GM19324 (cell line): ENCODE results near the gene TRIM6.
"Not testable (repeated sequence)": the region's sequence is repeated elsewhere in the genome, so short reads cannot be mapped to it uniquely, and the experiment has no call there.

ENCODE experiments used
- ATAC-seq: cut with Tn5 transposase; IDR thresholded peaks from one replicate; pipeline ENCODE4 v1.9.1; 2021; ENCODE audit warnings: mild to moderate bottlenecking, moderate library complexity; ENCODE audit not compliant: unreplicated experiment, low FRiP score

The TRIM6 gene

DNA sequence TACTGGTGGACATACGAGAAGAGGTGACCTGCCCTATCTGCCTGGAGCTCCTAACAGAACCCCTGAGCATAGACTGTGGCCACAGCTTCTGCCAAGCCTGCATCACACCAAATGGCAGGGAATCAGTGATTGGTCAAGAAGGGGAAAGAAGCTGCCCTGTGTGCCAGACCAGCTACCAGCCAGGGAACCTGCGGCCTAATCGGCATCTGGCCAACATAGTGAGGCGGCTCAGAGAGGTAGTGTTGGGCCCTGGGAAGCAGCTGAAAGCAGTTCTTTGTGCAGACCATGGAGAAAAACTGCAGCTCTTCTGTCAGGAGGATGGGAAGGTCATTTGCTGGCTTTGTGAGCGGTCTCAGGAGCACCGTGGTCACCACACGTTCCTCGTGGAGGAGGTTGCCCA lies 6.9 kb downstream of the TRIM6 start:
- no peak for ATAC-seq

DNA sequence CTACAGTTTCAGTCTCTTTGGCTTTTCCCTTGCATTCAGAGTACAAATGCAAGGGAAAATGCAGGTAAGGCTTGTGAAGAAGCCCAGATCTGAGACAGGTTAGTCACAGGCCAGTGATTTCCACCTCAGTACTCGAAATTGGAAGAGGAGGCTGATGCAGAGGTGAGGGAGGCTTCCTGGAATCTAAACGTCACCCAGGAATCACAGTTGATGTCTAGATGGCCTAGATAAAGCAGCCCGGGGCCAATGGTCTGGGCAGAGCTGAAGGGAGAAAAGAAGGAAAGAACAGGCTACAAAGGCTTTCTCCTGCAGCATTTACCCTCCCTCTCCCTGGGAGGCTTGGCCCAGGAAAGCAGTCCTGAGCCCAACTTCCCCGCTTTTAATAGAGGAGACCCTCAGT lies 8.5 kb downstream of the TRIM6 start:
- ATAC-seq: no peak

DNA sequence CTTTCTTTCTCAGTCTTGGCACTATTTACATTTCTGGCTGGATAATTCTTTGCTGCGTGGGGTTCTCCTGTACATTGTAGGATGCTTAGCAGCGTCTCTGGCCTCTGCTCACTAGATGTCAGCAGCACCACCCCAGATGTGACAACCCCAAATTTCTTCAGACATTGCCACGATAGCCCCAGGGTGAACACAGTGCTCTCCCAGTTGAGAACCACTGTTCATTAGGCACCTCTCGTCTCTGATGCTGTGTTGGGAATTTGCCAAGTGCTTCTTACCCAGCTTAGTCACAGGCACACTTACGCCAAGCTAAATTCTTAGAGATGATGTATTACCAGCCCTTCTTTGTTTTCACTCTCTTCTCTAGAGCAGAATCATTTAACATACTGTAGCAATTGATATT lies 9.4 kb downstream of the TRIM6 start:
- ATAC-seq: no peak

DNA sequence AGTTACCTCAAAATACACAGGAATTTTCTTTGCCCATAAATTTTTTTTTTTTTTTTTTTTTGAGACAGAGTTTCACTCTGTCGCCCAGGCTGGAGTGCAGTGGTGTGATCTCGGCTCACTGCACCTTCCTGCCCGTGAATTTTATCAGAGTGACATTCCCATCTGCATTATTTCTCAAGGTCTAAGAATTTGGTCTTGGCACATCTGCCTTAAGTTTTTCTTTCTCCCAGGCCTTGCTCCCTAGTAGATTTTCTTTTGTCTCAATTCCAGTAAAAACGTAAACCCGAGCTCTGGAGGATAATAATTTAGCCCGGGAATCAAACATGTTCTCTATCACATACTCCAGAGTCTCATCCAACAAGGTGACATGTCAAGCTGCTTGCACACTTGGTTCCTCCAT lies 12.4 kb downstream of the TRIM6 start:
- no peak for ATAC-seq

DNA sequence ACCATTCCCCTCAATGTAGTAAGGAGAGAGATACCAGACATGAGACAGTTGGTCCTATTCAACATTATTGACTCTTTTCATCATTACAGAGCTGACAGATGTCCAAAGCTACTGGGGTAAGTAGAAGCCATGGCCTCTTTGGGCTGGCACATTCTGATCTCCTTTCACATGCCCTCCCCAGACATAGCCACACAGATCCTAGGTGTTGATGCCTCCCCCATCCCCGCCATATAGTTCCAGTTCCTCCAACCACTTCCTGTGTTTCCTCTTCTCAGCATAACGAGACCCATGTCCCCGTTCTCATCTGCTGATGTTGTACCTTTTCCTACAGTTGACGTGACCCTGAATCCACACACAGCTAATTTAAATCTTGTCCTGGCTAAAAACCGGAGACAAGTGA lies 14.0 kb downstream of the TRIM6 start:
- no peak for ATAC-seq

DNA sequence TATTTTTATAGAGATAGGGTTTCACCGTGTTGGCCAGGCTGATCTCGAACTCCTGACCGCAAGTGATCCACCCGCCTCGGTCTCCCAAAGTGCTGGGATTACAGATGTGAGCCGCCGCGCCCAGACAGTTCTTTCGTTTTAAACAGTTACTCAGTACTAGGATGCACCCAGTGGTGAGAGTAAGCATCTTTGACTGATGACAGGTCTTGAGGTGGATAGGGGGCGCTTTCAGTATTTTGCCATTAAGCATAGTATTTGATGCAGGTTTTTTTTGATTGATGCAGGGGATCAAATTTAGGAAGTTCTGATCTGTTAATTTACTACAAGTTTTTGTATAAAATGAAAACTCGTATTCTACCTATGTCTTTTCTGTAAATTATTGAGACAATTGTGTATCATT lies 15.2 kb downstream of the TRIM6 start:
- no peak for ATAC-seq

DNA sequence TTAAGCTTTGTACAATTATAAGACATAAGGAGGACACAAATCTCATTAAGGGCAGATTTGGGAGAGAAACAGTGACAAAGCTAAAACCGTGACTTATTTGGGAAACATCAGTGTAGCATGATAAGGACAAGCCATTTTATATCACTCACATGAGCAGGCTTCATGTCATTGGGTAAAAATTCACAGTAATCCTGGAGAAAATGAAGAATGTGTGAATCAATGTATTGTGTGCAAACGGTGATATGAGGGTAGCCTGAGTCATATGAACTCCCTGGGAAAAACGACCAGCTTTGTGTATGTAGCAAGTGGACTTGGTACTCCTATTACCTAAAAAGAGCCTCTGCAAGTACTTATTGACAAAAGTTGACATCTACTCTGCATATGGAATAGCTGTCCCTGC lies 22.4 kb downstream of the TRIM6 start:
- no peak for ATAC-seq

DNA sequence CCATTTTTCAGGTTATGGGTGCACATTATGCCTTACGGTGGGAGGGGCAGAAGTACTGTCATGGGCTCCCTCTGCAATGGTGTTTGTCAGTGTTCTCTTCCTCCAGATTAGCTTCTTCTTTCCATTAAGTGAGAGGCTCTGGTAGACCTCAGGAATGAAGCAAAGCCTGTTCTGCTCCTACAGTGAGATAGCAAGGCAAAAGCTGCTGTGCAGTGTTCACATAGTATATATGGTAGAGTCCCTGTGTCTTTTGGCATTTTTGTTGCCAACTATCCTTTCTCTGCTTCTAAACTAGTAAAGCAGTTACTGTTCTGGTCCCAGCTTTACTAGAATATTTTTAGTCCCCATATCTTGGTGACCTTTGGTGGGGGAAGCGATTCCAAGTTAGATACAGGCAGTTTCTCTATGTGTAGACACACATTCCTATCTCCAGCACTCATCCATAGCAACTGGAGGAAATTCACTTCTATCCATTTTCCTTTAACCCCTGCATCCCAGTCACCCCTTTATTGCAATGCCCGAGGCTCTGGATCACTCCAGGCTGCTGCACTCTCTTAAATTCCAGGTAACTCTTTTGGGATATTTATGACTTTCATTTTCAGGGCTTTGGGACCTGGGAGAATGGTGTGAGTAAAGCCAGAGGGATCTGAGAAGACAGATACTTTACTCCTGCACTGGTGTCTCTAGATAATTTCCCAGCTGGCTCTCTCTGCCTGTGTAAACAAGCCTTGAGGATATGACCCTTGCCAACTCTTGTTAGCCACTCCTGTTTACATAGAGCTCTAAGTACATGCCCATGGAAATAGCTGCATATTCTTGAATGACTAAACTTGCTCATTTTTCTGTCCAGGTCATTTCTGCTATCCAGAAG lies 24.4 kb downstream of the TRIM6 start:
- ATAC-seq: no peak

DNA sequence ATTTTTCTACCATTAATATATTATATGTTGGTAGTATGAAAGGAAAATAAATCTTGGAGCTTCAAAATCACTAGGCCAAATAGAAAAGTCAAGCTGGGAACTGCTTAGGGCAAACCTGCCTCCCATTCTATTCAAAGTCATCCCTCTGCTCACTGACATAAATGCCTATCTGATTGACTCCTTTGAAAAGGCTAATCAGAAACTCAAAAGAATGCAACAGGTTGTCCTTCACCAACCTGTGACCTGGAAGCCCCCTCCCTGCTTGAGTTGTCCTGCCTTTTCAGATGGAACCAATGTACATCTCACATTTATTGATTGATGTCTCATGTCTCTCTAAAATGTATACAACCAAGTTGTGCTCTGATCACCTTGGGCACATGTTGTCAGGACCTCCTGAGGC lies 25.1 kb downstream of the TRIM6 start:
- ATAC-seq: no peak

DNA sequence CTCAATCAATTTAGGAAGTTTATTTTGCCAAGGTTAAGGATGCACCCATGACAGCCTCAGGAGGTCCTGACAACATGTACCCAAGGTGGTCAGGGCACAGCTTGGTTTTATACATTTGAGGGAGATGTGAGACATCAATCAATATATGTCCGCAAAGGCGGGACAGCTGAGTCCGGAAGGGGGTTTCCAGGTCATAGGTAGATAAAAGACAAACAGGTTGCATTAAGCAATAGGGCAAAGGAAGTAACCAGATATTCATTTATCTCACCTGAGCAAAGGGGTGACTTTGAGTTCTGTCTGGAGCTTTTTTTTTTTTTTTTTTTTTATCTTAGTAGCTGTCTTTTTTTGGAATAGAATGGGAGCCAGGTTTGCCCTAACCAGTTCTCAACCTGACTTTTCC lies 26.4 kb downstream of the TRIM6 start:
- ATAC-seq: no peak

DNA sequence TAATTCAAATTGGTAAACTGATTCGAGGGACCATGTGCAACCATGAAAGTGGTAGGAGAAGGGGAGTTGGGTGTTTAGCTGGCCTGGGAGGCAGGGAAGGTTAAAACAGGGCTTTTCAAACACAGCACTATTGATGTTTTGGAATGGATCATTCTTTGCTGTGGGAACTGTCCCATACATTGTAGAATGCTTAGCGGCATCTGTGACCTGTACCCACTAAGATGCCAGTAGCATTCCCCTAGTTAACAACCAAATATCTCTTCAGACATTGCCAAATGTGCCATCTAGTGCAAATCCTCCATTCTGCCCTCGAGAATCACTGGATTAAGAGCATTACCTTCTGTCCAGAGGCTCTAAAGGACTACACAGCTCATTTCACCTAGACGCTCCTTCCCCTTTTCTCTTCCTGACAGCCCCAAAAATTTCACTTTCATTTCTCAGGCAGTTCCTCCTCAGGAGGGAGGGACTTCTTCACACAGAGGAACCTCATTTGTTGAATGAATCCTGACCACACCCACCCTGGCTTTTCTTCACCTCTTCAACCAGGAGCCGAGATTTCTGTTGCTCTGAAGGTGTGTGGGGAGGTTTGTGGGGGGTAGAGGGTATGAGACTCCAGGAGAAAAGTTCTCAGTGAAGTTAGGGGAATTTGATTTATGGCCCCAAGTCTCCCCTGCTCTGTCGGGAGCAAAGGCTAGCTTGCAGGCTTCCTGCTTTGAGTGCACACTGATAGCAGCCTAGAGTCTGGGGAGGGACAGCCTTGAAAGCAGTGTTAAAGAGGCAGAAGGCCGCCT lies 28.2 kb downstream of the TRIM6 start, which contains the start of gene TRIM34:
Gene TRIM34 (plus strand): TSS at position 513 of the 791 bp plus-strand sequence. CDS start 7,331 bp downstream, outside the sequence.
- peak; percentile 96 for ATAC-seq

DNA sequence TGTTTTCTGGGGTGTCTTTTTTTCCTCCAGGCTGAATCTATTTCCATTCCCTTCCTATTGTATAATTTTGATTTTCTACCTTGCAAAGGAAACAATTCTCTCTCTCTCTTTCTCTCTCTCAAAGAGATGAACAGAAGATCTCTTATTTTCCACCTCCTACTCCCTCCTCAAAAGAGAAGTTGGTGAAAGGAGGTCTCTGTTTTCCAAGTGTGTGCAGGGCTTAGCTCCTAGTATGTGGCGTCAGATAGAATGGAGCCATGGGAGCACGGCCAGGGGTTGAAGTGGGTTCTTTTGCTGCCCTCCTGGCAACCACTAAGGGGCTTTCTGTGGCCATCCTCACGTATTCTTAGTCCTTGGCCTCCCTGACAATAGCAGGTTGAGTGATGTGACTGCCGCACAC lies 28.8 kb downstream of the TRIM6 start:
- no peak for ATAC-seq

DNA sequence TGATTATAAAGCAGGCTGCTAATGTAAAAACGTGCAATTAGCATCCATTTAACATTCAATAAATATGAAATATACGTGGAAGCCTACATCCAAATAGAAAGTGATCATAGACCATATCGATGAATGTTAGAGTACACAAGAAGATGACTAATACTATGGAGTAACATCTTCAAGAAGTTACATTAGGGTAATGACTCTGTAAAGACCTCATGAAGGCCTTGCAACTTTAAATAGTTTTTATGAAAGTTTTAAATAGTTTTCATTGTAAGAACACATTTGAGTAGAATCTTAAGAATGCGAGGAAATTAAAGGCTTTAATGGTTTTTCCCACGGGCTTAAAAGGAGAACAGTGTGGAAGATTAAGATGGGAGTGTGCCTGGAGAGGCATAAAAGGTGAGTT lies 29.8 kb downstream of the TRIM6 start:
- ATAC-seq: no peak

DNA sequence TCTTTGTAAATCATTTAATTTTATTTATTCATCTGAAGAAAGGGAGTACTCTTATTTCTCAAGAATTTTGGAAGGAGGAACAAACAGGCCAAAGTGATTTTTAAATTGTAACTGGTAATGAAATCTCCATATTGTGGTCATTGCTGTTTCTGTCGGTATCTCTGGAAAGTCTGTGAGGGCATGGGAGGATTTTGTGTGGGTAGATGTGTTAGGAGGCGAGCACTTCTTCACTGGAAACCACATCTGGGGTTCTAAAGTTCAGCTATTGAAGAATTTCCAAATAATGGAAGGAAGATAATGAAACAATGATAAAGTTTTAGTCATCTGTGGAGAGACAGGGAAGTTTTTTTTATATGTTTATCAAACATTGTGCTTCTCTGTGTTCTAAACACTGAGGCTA lies 35.0 kb downstream of the TRIM6 start:
- ATAC-seq: no peak

DNA sequence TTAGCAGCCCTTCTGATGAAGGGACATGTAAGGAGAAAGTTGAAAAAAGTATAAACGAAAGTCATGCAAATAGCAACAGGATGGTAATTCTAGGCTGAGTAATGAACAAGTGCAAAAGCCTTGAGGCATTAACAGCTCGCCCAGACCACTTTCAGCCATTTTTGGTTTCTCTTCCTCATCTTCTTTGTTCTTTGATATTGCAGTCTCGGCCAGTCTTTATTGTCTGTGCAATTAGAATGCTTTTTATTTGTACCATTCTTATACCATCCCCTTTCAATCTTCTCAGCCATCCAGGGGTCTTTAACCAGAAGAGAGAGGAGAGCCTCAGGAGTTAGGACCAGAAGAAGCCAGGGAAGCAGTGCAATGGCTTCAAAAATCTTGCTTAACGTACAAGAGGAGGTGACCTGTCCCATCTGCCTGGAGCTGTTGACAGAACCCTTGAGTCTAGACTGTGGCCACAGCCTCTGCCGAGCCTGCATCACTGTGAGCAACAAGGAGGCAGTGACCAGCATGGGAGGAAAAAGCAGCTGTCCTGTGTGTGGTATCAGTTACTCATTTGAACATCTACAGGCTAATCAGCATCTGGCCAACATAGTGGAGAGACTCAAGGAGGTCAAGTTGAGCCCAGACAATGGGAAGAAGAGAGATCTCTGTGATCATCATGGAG lies 35.7 kb downstream of the TRIM6 start:
- ATAC-seq: peak; percentile 96

DNA sequence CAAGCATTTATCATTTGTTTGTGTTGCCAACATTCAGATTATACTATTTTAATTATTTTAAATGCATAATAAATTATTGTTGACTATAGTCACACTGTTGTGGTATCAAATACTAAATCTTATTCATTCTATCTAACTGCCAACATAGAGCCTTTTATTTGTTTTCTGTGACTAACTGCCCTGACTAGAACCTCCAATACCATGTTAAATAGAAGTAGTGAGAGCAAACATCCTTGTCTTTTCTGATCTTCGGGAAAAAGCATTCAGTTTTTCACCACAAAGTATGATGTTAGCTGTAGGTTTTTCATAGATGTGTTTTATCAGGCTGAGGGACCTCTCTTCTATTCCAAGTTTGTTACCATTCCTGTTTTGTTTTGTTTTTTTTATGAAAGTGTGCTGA lies 43.5 kb downstream of the TRIM6 start:
- no peak for ATAC-seq

DNA sequence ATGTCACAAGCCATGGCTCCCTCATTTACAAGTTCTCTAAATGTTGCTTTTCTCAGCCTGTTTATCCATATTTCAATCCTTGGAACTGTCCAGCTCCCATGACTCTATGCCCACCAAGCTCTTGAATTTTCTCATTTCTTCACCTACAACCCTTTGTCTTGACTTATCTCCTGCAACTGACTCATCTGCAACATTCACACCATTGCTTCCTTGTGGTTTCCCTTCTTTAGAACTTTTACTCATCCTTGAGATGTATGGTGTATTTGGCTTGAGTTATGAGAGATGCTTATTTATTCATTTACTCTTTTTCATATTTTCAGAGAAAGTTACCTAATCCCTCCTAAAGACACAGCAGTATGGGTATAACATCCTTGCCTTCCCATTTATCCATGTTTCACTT lies 47.1 kb downstream of the TRIM6 start:
- ATAC-seq: no peak

DNA sequence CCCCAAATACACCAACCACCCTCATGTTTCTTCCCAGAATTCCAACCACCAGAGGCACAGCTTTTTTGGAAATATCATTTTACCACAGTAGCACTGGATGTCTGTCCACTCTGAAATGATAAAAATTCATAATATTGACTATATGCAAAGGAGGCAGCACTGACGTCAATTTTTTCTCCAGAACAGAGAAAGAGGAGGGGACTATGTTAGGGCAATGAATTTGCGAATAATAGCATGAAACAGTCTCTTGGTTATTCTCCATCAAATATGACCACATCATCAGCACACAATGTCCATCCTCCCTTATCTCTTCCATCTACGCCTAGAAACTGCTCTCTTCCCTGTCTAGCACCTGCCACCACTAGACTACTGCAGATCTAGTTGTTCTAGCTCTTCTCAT lies 49.7 kb downstream of the TRIM6 start:
- no peak for ATAC-seq

DNA sequence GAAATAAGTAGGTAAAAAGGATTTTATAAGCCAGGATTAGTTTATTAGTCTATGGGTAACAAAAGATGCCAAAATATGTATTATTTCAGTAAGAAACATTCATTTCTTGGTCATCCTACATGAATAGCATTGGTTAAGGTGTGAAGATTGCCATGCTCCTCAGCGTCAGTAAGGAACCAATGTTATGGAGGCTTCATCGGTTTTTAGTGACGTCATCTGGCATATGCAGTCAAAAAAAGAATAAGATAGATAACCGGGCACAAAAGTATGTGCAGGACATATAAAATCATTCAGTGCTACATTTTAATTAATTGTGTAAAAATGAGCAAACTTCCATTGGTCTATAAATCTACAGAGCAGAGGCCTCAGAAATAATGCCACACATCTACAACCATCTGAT lies 59.0 kb downstream of the TRIM6 start:
- ATAC-seq: no peak

DNA sequence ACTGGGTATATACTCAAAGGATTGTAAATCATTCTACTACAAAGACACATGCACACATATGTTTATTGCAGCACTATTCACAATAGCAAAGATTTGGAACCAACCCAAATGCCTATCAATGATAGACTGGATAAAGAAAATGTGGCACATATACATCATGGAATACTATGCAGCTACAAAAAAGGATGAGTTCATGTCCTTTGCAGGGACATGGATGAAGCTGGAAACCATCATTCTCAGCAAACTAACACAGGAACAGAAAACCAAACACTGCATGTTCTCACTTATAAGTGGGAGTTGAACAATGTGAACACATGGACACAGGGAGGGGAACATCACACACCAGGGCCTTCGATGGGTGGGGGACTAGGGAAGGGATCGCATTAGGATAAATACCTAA lies 60.5 kb downstream of the TRIM6 start:
- ATAC-seq: not testable (repeated sequence)

DNA sequence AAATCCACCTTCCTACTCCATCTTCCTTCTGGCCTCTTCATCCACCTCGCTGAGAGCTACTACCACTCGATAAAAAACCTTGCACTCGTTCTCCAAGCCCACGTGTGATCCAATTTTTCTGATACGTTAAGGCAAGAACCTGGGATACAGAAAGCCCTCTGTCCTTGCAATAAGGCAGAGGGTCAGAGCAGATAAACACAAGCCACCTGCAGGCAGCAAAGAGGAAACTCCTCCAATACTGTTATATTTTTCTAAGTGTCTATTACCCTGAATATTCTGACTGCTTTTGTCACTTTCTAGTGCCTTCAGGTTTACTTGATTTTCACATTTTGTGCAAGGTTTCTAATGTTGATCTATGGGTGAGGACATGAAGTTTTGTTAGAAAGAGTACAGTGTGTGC lies 61.9 kb downstream of the TRIM6 start:
- no peak for ATAC-seq
